Astrocyte of the hippocampus (primary cell): ENCODE results near the gene MAP3K8.

Experiments used
- DNase-seq: peaks from one replicate; pipeline ENCODE4 v3.0.0; 2011; ENCODE audit warnings: low read depth, low spot score

MAP3K8 gene

GRCh38 chr10:30490289-30491000 is 56.5 kb downstream of the MAP3K8 start:
- no peak for DNase-seq

GRCh38 chr10:30491204-30491915 is 57.4 kb downstream of the MAP3K8 start:
- no peak for DNase-seq

- no peak for DNase-seq
Observed at GRCh38 chr10:30491916-30492515, 58.0 kb downstream of the MAP3K8 start.

- peak; percentile 11 for DNase-seq
Observed at GRCh38 chr10:30493609-30494530, 59.9 kb downstream of the MAP3K8 start.

- no peak for DNase-seq
Observed at GRCh38 chr10:30494558-30494957, 60.6 kb downstream of the MAP3K8 start.

- DNase-seq: no peak
Observed at GRCh38 chr10:30495687-30496086, 61.7 kb downstream of the MAP3K8 start.

GRCh38 chr10:30499816-30500215 is 65.8 kb downstream of the MAP3K8 start:
- no peak for DNase-seq

- DNase-seq: no peak
Observed at GRCh38 chr10:30500534-30500933, 66.5 kb downstream of the MAP3K8 start.

- no peak for DNase-seq
Observed at GRCh38 chr10:30500963-30501504, 67.0 kb downstream of the MAP3K8 start.

- DNase-seq: peak; percentile 21
Observed at GRCh38 chr10:30502266-30503060, 68.5 kb downstream of the MAP3K8 start.

- DNase-seq: no peak
Observed at GRCh38 chr10:30503700-30504266, 69.8 kb downstream of the MAP3K8 start.

- DNase-seq: no peak
Observed at GRCh38 chr10:30505543-30506298, 71.7 kb downstream of the MAP3K8 start.

GRCh38 chr10:30509508-30509907 is 75.5 kb downstream of the MAP3K8 start:
- DNase-seq: no peak

GRCh38 chr10:30510184-30510931 is 76.4 kb downstream of the MAP3K8 start:
- peak; percentile 69 for DNase-seq

GRCh38 chr10:30510932-30511700 is 77.1 kb downstream of the MAP3K8 start:
- no peak for DNase-seq
